8988T (cell line): ENCODE measurements around the gene MAN1C1.
A peak's percentile ranks its signal among the peaks of the same experiment; 100 is the strongest.

Experiments used
- DNase-seq: peaks from one replicate; pipeline ENCODE4 v3.0.0; 2011

Gene MAN1C1

GRCh38 chr1:25700144-25700523 is 83.5 kb downstream of the MAN1C1 start:
- DNase-seq: no peak

- DNase-seq: peak; percentile 44
Observed at GRCh38 chr1:25700626-25701025, 84.0 kb downstream of the MAN1C1 start.

GRCh38 chr1:25701030-25701785 is 84.6 kb downstream of the MAN1C1 start:
- no peak for DNase-seq

- no peak for DNase-seq
Observed at GRCh38 chr1:25702101-25702775, 85.6 kb downstream of the MAN1C1 start.

- no peak for DNase-seq
Observed at GRCh38 chr1:25703041-25703440, 86.5 kb downstream of the MAN1C1 start.

GRCh38 chr1:25703671-25704266 is 87.2 kb downstream of the MAN1C1 start:
- DNase-seq: no peak

- no peak for DNase-seq
Observed at GRCh38 chr1:25704267-25704691, 87.7 kb downstream of the MAN1C1 start.

GRCh38 chr1:25705699-25706098 is 89.1 kb downstream of the MAN1C1 start:
- DNase-seq: no peak

GRCh38 chr1:25706146-25707089 is 89.8 kb downstream of the MAN1C1 start:
- no peak for DNase-seq

- no peak for DNase-seq
Observed at GRCh38 chr1:25707280-25708016, 90.9 kb downstream of the MAN1C1 start.

GRCh38 chr1:25710583-25711347 is 94.2 kb downstream of the MAN1C1 start:
- DNase-seq: no peak

- DNase-seq: no peak
Observed at GRCh38 chr1:25711555-25712298, 95.1 kb downstream of the MAN1C1 start.

GRCh38 chr1:25712299-25712970 is 95.8 kb downstream of the MAN1C1 start:
- no peak for DNase-seq

GRCh38 chr1:25713961-25714360 is 97.4 kb downstream of the MAN1C1 start:
- no peak for DNase-seq

GRCh38 chr1:25714372-25714931 is 97.9 kb downstream of the MAN1C1 start:
- DNase-seq: no peak

- no peak for DNase-seq
Observed at GRCh38 chr1:25715888-25716287, 99.3 kb downstream of the MAN1C1 start.

- no peak for DNase-seq
Observed at GRCh38 chr1:25716320-25716719, 99.7 kb downstream of the MAN1C1 start.

- no peak for DNase-seq
Observed at GRCh38 chr1:25718732-25719131, 102.1 kb downstream of the MAN1C1 start.

- DNase-seq: no peak
Observed at GRCh38 chr1:25720624-25721023, 104.0 kb downstream of the MAN1C1 start.
